ENCODE data around the gene FAM53B.

Gene FAM53B

DNA sequence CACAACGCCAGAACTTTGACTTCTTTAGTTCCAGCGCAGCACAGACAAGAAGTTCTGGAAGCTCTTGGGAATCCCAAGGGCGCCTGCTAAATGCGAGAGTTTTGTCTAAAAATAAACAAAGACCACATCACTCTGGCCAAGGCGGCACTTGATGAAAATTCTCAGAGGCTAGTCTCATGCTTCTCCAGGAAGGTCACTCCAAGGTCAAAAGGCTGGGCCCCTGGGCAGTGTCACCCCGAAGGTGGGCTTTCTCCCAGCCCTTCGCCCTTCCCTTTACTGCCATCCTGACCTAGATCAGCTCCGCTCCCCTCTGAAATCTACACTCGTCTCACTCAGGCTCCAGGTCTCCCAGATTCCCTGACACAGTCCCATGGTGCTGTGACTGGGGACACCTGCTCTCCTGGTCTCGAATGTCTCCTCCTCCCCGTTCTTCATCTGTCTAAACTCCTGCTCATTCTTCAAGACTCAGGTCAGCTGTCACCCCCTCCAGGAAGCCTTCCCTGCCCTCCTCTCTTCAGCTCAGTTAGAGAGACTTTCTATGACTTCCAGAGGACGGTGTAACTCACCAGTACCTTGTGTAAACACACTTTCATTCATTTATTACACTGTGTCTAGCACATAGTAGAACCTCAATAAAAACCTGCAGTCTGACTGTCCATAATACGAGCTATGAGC, 10.5 kb downstream of the FAM53B start:
- H3K27me3 ChIP-seq, result no peaks in the 10 kb centered on the region
- H4K20me1 ChIP-seq, result peaks cover 34 to 87% (median 63%) of the 10 kb centered on the region in 11 experiments; a peak in 21 of 22 replicates
- H3K27ac ChIP-seq, result peak overlapping the region; percentile 1 to 93 (median 63); a peak in 20 of 22 replicates
- peaks cover 83 to 100% (median 100%) of the 10 kb centered on the region in 10 experiments for H3K4me1 ChIP-seq
- no peak for TF ChIP-seq Cebpa-rat (IDR thresholded peaks at IDR 0.05)
- H3K9me3 ChIP-seq (replicated peaks in 1 of 11), result no peaks in the 10 kb centered on the region
- peak overlapping the region; percentile 74 to 97 (median 93) for H3K4me2 ChIP-seq
- no peak overlapping the region for H3K4me3 ChIP-seq
- peaks cover 0 to 34% (median 7%) of the 10 kb centered on the region in 11 experiments; a peak in 10 of 22 replicates for H3K36me3 ChIP-seq
- peak overlapping the region in 10 of 11 experiments; percentile 2 to 59 (median 44); a peak in 17 of 22 replicates for H3K9ac ChIP-seq

GRCh38 chr10:124732931-124733570, 11.1 kb downstream of the FAM53B start:
- H3K4me3 ChIP-seq, result no peak overlapping the region
- H3K9me3 ChIP-seq (replicated peaks in 1 of 11), result no peaks in the 10 kb centered on the region
- H3K9ac ChIP-seq, result peak overlapping the region in 10 of 11 experiments; percentile 2 to 59 (median 44); a peak in 15 of 22 replicates
- peak overlapping the region; percentile 74 to 97 (median 93) for H3K4me2 ChIP-seq
- H3K4me1 ChIP-seq, result peaks cover 83 to 100% (median 100%) of the 10 kb centered on the region in 10 experiments
- H3K27ac ChIP-seq, result peak overlapping the region; percentile 1 to 93 (median 63); a peak in 20 of 22 replicates
- H4K20me1 ChIP-seq, result peaks cover 34 to 87% (median 61%) of the 10 kb centered on the region in 11 experiments; a peak in 21 of 22 replicates
- H3K36me3 ChIP-seq, result peaks cover 0 to 34% (median 7%) of the 10 kb centered on the region in 11 experiments; a peak in 10 of 22 replicates
- TF ChIP-seq Cebpa-rat (IDR thresholded peaks at IDR 0.05), result no peak
- H3K27me3 ChIP-seq, result no peaks in the 10 kb centered on the region

DNA sequence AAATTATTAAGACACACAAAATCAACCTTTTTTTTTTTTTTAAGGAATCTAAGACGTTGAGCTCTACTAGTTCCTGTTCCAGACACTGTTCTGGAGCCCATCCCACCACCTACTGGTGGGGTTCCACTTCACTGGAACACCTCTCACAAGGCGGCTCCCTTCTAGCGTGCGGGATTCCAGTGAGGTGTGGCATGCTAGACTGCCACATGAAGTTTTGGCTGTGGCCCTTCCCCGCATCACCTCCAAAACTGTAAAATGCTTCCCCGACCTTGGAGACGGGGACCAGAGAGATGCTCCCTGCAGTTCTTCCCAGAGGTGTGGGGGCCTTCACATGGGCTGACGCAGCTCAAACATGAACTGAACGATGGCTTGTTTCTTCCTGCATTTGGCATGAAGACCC, 12.6 kb downstream of the FAM53B start:
- no peak for TF ChIP-seq Cebpa-rat (IDR thresholded peaks at IDR 0.05)
- no peaks in the 10 kb centered on the region for H3K9me3 ChIP-seq (replicated peaks in 1 of 11)
- H3K9ac ChIP-seq, result no peak overlapping the region
- no peaks in the 10 kb centered on the region for H3K27me3 ChIP-seq
- H3K4me3 ChIP-seq, result no peak overlapping the region
- H4K20me1 ChIP-seq, result peaks cover 26 to 84% (median 50%) of the 10 kb centered on the region in 11 experiments; a peak in 21 of 22 replicates
- peaks cover 0 to 34% (median 7%) of the 10 kb centered on the region in 11 experiments; a peak in 10 of 22 replicates for H3K36me3 ChIP-seq
- peak overlapping the region in 6 of 11 experiments; percentile 8 to 93 (median 79); a peak in 10 of 22 replicates for H3K27ac ChIP-seq
- peaks cover 83 to 100% (median 99%) of the 10 kb centered on the region in 10 experiments for H3K4me1 ChIP-seq
- peak overlapping the region in 6 of 11 experiments; percentile 3 to 97 (median 85); a peak in 8 of 22 replicates for H3K4me2 ChIP-seq

DNA sequence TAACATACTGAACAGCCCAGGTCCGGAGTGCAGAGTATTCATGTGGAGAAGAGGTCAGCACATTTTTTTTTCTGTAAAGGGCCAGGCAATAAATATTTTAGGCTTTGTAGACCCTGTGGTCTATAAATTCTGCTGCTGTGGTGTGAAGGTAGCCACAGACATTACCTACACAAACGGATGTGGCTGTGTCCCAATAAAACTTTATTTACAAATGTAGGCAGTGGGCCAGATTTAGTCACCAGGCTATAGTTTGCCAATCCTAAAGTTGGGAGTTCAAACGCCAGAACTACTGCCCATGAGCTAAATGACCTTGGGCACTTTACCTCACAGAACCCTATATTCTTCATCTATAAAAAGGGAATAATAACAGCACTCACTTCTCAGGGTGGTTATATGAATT, 13.4 kb downstream of the FAM53B start:
- no peak for TF ChIP-seq Cebpa-rat (IDR thresholded peaks at IDR 0.05)
- peaks cover 81 to 100% (median 99%) of the 10 kb centered on the region in 10 experiments for H3K4me1 ChIP-seq
- no peak overlapping the region for H3K9ac ChIP-seq
- peak overlapping the region in 4 of 11 experiments; percentile 88 to 93 (median 92); a peak in 9 of 22 replicates for H3K27ac ChIP-seq
- H3K27me3 ChIP-seq, result no peaks in the 10 kb centered on the region
- peaks cover 0 to 39% (median 7%) of the 10 kb centered on the region in 11 experiments; a peak in 10 of 22 replicates for H3K36me3 ChIP-seq
- peaks cover 23 to 80% (median 43%) of the 10 kb centered on the region in 11 experiments; a peak in 21 of 22 replicates for H4K20me1 ChIP-seq
- H3K9me3 ChIP-seq (replicated peaks in 1 of 11), result no peaks in the 10 kb centered on the region
- H3K4me3 ChIP-seq, result no peak overlapping the region
- peak overlapping the region in 7 of 11 experiments; percentile 3 to 98 (median 90); a peak in 6 of 22 replicates for H3K4me2 ChIP-seq

GRCh38 chr10:124728830-124729661, 15.1 kb downstream of the FAM53B start:
- H4K20me1 ChIP-seq, result peaks cover 6 to 70% (median 30%) of the 10 kb centered on the region in 11 experiments; a peak in 18 of 22 replicates
- peak overlapping the region in 3 of 10 experiments; percentile 24 to 35 (median 25); a peak in 6 of 20 replicates for H3K4me3 ChIP-seq
- H3K9me3 ChIP-seq (replicated peaks in 1 of 11), result no peaks in the 10 kb centered on the region
- peak overlapping the region; percentile 84 to 98 (median 90) for H3K4me2 ChIP-seq
- no peaks in the 10 kb centered on the region for H3K27me3 ChIP-seq
- H3K27ac ChIP-seq, result peak overlapping the region; percentile 81 to 93 (median 87)
- H3K36me3 ChIP-seq, result peaks cover 0 to 46% (median 7%) of the 10 kb centered on the region in 11 experiments; a peak in 10 of 22 replicates
- TF ChIP-seq Cebpa-rat (IDR thresholded peaks at IDR 0.05), result no peak; a peak in 1 of 22 replicates
- H3K4me1 ChIP-seq, result peaks cover 81 to 100% (median 99%) of the 10 kb centered on the region in 10 experiments
- peak overlapping the region; percentile 67 to 82 (median 74) for H3K9ac ChIP-seq

DNA sequence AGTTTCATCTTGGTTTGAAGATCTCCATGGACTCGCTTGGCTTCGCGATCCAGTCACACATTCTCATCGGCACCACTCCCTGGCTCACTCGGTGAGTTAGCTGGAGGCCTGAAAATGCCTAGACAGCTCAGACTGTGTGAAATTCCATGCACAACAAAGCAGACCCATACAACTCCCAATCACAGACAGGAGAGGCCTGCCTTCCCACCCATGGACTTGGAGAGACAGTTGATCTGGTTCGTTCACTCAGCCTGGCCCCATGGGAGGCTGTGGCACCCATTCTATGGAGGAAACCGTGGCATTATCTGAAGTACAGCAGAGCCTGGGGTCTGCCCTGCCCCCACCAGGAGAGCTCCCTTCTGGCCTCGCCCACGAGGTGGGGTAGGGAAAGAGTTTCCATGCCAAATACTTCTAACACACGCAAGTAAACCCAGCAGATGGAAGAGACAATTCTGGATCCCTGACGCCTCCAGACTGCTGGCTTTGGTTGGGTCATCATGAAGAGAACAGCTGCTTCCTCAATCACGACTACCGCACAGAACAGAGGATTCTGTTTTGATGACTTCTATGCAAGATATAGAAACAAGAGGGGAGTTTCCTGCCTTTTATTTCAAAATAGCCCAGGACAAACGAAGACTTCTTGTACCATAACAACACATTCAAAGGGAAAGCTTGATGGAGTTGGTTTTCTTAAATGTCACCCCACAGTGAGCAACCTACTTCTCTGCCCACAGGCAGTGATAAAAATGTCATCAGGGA, 15.9 kb downstream of the FAM53B start:
- peak in 10 of 11 experiments; percentile 26 to 94 (median 57); a peak in 16 of 22 replicates for TF ChIP-seq Cebpa-rat (IDR thresholded peaks at IDR 0.05)
- Histone ChIP-seq H3K36me3 (peaks cover 0 to 46% (median 7%) of the 10 kb centered on the region in 11 experiments; a peak in 10 of 22 replicates), H4K20me1 (peaks cover 0 to 69% (median 23%) of the 10 kb centered on the region in 11 experiments; a peak in 15 of 22 replicates), H3K27me3 (no peaks in the 10 kb centered on the region), H3K4me2 (peak overlapping the region; percentile 84 to 98 (median 90)), H3K9ac (peak overlapping the region; percentile 67 to 82 (median 74)), H3K27ac (peak overlapping the region; percentile 81 to 93 (median 87)), H3K9me3 (replicated peaks in 1 of 11) (no peaks in the 10 kb centered on the region), H3K4me1 (peaks cover 81 to 100% (median 99%) of the 10 kb centered on the region in 10 experiments), H3K4me3 (peak overlapping the region in 5 of 10 experiments; percentile 3 to 34 (median 18); a peak in 5 of 20 replicates)

- Histone ChIP-seq H3K4me2 (peak overlapping the region; percentile 84 to 98 (median 90)), H3K4me3 (0 out of 20 replicates have a peak overlapping the region, but pooled peaks of 3 of the 10 experiments have one; percentile 9 to 34 (median 18)), H3K27me3 (no peaks in the 10 kb centered on the region), H3K4me1 (peaks cover 82 to 100% (median 99%) of the 10 kb centered on the region in 10 experiments), H3K36me3 (peaks cover 0 to 38% (median 6%) of the 10 kb centered on the region in 11 experiments; a peak in 10 of 22 replicates), H3K9ac (peak overlapping the region; percentile 67 to 82 (median 74); a peak in 16 of 22 replicates), H3K27ac (peak overlapping the region; percentile 81 to 93 (median 87)), H3K9me3 (replicated peaks in 1 of 11) (no peaks in the 10 kb centered on the region), H4K20me1 (peaks cover 0 to 67% (median 23%) of the 10 kb centered on the region in 11 experiments; a peak in 13 of 22 replicates)
- TF ChIP-seq Cebpa-rat (IDR thresholded peaks at IDR 0.05), result no peak
Observed at GRCh38 chr10:124727361-124727960, 16.7 kb downstream of the FAM53B start.

Data from BLaER1 treated with 17β-estradiol and CSF1 and Interleukin-3, amounts not matched to agents 10 nM and 100 nM (cell line).